M059J (cell line): ENCODE results near the gene SAMD8. TPM values are rescaled to one million over a fixed set of nuclear protein-coding genes. Genes with fewer than 3 reads are reported as not detected.

Experiments used
- DNase-seq: peaks from one replicate; pipeline ENCODE4 v3.0.0-alpha.2; 2012; ENCODE audit warnings: low read depth
- total RNA-seq: library from RNA; depleted of rRNA; stranded (reverse); fragments of >200 nt; shearing (Covaris generic); gene quantifications from 2 replicates; pipeline ENCODE4 v1.2.3, GENCODE V29; 2014

SAMD8 gene
- total RNA-seq, 1 experiment from 2014 or later = 24.5 TPM

- DNase-seq = no peak
Observed at GRCh38 chr10:75084834-75085384, 26.5 kb upstream of the SAMD8 start.

GRCh38 chr10:75086278-75086934, 25.1 kb upstream of the SAMD8 start:
- DNase-seq = no peak

- no peak for DNase-seq
Observed at GRCh38 chr10:75088640-75089039, 22.8 kb upstream of the SAMD8 start.

GRCh38 chr10:75089634-75090033, 21.8 kb upstream of the SAMD8 start:
- no peak for DNase-seq

- no peak for DNase-seq
Observed at GRCh38 chr10:75091146-75091545, 20.3 kb upstream of the SAMD8 start.

- DNase-seq = no peak
Observed at GRCh38 chr10:75094465-75094864, 17.0 kb upstream of the SAMD8 start.

- DNase-seq = no peak
Observed at GRCh38 chr10:75095631-75096030, 15.8 kb upstream of the SAMD8 start.

GRCh38 chr10:75096749-75097148, 14.7 kb upstream of the SAMD8 start:
- no peak for DNase-seq

- DNase-seq = peak; percentile 22
Observed at GRCh38 chr10:75097666-75098285, 13.7 kb upstream of the SAMD8 start.

- DNase-seq = no peak
Observed at GRCh38 chr10:75098902-75099673, 12.4 kb upstream of the SAMD8 start.

GRCh38 chr10:75099952-75100763, 11.3 kb upstream of the SAMD8 start:
- DNase-seq = peak; percentile 46

GRCh38 chr10:75100764-75101291, 10.6 kb upstream of the SAMD8 start:
- DNase-seq = no peak

- no peak for DNase-seq
Observed at GRCh38 chr10:75101416-75102251, 9.8 kb upstream of the SAMD8 start.

- no peak for DNase-seq
Observed at GRCh38 chr10:75102830-75103673, 8.4 kb upstream of the SAMD8 start.

- no peak for DNase-seq
Observed at GRCh38 chr10:75103881-75104686, 7.4 kb upstream of the SAMD8 start.

GRCh38 chr10:75104842-75105241, 6.6 kb upstream of the SAMD8 start:
- no peak for DNase-seq

GRCh38 chr10:75105576-75106197, 5.8 kb upstream of the SAMD8 start:
- DNase-seq = no peak

GRCh38 chr10:75106242-75106641, 5.2 kb upstream of the SAMD8 start:
- no peak for DNase-seq
